DMS153 (cell line): Measurements from ENCODE around the gene THUMPD3.

Experiments used
- DNase-seq: peaks from one replicate; lab custom pipeline; 2025; lab: John Stamatoyannopoulos, UW

The THUMPD3 gene

GRCh38 chr3:9352917-9353752, 9.7 kb upstream of the THUMPD3 start:
- DNase-seq = peak; percentile 47

GRCh38 chr3:9361691-9362388, 1.0 kb upstream of the THUMPD3 start:
- DNase-seq = no peak

DNA sequence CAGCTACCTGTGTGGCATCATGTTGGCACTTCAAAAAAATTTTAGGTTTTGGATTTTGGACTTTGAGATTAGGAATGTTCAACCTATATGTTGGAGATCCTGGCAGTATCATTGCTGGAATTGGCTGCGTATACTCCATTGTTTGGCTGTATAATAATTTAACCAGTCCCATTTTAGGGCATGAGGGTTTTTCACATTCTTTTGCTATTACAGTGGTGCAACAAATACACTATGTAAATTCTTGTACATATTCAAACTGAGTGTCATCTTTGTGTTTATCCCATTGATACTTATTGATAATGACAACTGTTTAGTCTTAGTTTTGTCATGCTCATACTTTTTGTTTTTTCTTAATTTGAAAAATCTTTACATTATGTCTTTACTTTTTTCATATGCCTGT, 6.7 kb downstream of the THUMPD3 start:
- DNase-seq = no peak

DNA sequence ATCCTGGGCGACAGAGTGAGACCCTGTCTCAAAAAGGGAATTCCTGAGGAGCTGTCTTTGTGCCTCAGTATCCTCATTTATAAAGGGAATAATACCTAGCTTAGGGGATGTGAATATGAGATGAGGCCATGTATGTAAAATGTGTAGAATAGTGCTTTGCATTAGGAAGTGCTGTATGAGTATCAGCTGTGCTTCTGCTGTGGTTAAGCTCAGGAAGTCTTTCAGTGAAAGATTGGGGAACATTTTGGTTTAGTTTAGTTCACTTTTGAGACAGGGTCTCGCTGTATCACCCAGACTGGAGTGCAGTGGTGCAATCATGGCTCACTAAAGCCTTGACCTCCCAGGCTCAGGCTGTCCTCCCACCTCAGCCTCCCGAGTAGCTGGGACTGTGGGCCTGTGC, 10.6 kb downstream of the THUMPD3 start:
- no peak for DNase-seq

GRCh38 chr3:9377981-9378380, 15.1 kb downstream of the THUMPD3 start:
- DNase-seq = no peak

GRCh38 chr3:9379327-9379726, 16.5 kb downstream of the THUMPD3 start:
- no peak for DNase-seq

GRCh38 chr3:9380014-9380413, 17.2 kb downstream of the THUMPD3 start:
- no peak for DNase-seq

DNA sequence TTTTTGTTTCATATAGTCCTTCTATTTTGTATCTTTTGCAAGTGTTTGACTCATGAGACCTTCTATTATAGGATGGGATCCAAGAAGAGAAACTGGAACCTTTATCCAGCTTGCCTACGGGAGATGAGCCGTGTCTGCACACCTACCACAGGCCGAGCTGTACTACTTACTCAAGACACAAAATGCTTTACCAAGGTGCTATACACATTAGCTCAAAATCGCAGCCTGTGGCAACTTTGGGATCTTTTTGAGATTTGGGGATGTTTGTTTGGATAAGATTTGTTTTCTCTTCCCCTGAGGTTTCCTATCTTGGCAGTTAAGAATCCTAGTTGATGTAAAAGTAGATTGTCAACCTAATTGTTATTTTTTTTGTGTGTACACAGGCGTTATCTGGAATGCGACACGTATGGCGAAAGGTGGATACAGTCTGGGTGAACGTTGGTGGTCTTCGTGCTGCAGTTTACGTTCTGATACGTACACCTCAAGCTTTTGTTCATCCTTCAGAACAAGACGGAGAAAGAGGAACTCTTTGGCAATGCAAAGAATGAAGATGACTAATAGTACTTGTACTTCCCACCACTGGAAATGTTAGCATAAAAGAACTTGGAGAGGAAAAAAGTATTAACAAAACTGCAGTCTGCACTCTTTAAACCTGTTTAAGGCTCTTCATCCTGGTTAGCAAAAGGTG, 21.4 kb downstream of the THUMPD3 start:
- no peak for DNase-seq

DNA sequence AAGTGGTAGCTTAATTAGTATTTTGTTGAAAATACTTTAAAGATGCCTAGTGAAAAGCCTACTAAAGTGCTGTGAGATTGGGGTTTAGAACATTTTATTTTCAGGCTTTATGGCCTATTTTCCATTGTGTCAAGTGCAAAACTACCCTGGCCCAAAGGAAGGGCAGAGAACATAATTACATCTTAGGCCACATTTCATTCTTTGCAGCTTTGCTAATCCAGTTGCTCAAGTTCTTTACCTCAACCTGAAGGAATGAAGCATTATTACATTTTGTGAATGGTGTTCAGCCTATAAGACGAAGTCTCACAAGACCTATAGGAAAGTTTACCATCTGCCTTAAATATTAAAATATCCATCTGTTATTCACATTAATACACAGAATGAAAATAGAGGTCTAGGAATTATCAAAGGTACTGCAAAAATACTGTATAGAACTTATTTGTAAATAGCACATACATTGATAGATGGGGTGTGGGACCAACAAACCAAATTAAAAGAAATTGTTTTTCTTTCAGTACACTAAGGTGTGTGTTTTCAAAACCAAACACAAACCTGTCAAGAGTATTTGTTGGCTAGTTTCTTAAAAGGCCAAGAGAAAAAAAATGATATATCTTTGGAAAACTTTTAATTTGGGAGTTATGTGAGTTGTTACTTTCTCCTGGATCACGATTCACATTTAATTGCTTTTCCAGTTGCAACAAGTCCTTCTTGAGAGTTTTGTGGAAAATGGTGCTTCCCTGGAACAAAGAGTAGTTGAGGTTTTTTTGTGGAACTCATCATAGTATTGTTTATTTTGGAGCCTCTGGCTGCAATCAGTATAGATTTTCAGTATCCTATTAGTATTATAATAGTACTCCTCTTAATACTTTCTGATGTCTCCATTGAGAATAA, 22.6 kb downstream of the THUMPD3 start:
- DNase-seq = no peak

DNA sequence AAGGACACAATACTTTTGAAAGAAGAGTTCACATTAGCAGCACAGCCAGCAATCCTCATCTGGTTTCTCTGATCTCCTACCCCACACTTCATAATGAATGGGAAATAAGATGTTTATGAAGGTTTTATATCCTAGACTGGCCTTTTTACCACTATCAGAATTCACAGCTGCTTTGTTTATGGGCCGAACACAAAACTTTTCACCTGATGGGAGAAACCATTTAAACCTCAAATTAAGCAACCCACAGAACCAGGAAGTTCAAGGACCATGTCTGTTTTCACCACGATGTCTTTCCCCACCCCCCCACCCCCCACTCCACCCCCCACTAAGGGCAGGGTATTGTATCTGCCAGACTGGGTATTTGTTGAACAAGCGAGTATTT, 23.2 kb downstream of the THUMPD3 start:
- DNase-seq = no peak

- no peak for DNase-seq
Observed at GRCh38 chr3:9386501-9387321, 23.9 kb downstream of the THUMPD3 start.

GRCh38 chr3:9387322-9387655, 24.4 kb downstream of the THUMPD3 start:
- no peak for DNase-seq

DNA sequence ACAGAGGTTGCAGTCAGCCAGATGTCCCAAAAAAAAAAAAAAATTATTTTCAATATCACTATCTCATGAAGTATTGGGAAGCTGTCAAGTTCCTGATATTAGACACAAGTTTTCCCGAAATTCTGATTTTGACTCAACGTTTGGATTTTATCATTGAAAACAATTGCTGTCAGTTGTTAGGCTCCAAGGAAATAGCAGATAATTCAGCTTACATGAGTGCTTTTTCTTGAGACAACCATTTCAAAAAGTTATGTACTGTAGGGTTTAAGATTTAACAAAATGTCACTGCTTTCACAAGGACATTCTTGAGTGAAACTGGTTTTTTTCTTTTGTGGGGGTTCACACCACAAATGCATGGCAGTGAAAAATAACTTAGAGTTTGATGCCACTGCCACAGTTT, 25.3 kb downstream of the THUMPD3 start:
- no peak for DNase-seq

GRCh38 chr3:9388562-9389272, 25.9 kb downstream of the THUMPD3 start:
- no peak for DNase-seq

GRCh38 chr3:9390265-9390888, 27.5 kb downstream of the THUMPD3 start:
- no peak for DNase-seq

GRCh38 chr3:9392041-9392440, 29.2 kb downstream of the THUMPD3 start:
- no peak for DNase-seq

- DNase-seq = no peak
Observed at GRCh38 chr3:9395570-9396300, 32.9 kb downstream of the THUMPD3 start.

DNA sequence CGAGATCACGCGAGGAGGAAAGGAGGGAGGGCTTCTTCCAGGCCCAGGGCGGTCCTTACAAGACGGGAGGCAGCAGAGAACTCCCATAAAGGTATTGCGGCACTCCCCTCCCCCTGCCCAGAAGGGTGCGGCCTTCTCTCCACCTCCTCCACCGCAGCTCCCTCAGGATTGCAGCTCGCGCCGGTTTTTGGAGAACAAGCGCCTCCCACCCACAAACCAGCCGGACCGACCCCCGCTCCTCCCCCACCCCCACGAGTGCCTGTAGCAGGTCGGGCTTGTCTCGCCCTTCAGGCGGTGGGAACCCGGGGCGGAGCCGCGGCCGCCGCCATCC, 33.4 kb downstream of the THUMPD3 start:
- DNase-seq = peak; percentile 71

DNA sequence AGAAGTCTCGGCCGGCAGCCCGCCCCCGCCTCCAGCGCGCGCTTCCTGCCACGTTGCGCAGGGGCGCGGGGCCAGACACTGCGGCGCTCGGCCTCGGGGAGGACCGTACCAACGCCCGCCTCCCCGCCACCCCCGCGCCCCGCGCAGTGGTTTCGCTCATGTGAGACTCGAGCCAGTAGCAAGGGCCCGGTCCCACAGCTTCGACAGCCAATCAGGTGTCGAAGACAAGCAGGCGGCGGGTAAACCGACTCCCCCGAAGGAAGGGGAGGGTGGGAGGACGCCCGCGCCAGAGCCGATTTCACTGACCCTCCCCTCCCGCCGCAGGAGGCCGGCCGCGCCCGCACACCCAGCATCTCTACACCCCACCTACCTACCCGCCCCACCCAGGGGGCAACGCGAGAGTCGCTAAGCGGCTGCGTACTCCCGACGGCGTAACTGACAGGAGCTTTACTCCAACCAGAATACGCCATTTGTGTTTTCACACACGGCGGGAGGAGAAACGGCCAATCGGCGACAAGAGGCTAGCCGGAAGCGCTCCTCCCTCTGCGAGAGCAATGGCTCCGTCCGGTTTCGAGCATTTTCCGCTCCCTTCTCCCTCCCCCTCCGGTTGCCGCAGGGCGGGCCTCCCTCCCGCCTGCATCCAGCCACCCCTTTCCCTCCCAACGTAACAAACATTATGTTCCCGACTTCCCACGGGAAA, 33.9 kb downstream of the THUMPD3 start:
- DNase-seq = peak; percentile 91
